GM12878 (cell line): ENCODE results near the gene FFAR3. TPM values are rescaled to one million over a fixed set of nuclear protein-coding genes. Genes with fewer than 3 reads are reported as not detected.

Source experiments
- ATAC-seq: fragments of 200-7000 bp; cut with Tn5 transposase; 3 replicates; pipeline ENCODE4 v1.9.1; 2020; ENCODE audit warnings: mild to moderate bottlenecking, moderate library complexity
- BruUV-seq: library from RNA; stranded (reverse); fragments of 400-500 nt; replicated peaks from 2 replicates; lab custom pipeline; 2021; lab: Mats Ljungman, UMichigan
- CTCF ChIA-PET: fragments of 300-600 bp; sonication (Branson Sonifier 250); formaldehyde crosslinking; extraction: SDS; loops from one replicate; lab custom pipeline; 2021; ENCODE audit warnings: inconsistent platforms; lab: Yijun Ruan, JAX
- POLR2A ChIA-PET: fragments of 350-600 bp; formaldehyde crosslinking; extraction: SDS; loops from one replicate; lab custom pipeline; 2021; ENCODE audit warnings: inconsistent platforms; lab: Charles Lee
- RAD21 ChIA-PET: fragments of 300-600 bp; sonication (Branson Sonifier 250); formaldehyde crosslinking; loops from one replicate; lab custom pipeline; 2023; ENCODE audit warnings: antibody characterized with exemption; ENCODE audit not compliant: unreplicated experiment; lab: Charles Lee
- SMC1A ChIA-PET: fragments of 300-600 bp; sonication (Branson Sonifier 250); formaldehyde crosslinking; loops from one replicate; lab custom pipeline; 2023; ENCODE audit not compliant: unreplicated experiment, uncharacterized antibody; lab: Charles Lee
- DNase-seq: peaks from one replicate; pipeline ENCODE4 v3.0.0-alpha.2; 2011; ENCODE audit warnings: low read depth, low spot score
- FAIRE-seq: peaks from 3 replicates; lab custom pipeline; 2011; peaks lifted over from hg19 to GRCh38; lab: Jason Lieb, UNC
- H2AFZ ChIP-seq: 2 replicates; pipeline ENCODE4 v1.6.0; 2011; ENCODE audit warnings: low read depth, low read length, control low read depth; ENCODE audit not compliant: control insufficient read depth
- H3K27ac ChIP-seq: 2 replicates; pipeline ENCODE4 v1.5.1; 2011; ENCODE audit warnings: control low read depth; ENCODE audit not compliant: control insufficient read depth, insufficient read depth
- H3K27me3 ChIP-seq, 2 experiments: replicated peaks in 1 of 2; 2 replicates each; pipeline versions ENCODE4 v1.6.0 to v1.6.1; 2011; ENCODE audit warnings: low read length in 1 of 2; ENCODE audit not compliant: control insufficient read depth in 2 of 2, insufficient read depth in 2 of 2
- H3K36me3 ChIP-seq, 2 experiments: 2 replicates each; pipeline ENCODE4 v1.5.1; 2011; ENCODE audit warnings: low read length in 1 of 2; ENCODE audit not compliant: control insufficient read depth in 2 of 2, insufficient read depth in 2 of 2
- H3K4me1 ChIP-seq: 2 replicates; pipeline ENCODE4 v1.6.1; 2011; ENCODE audit warnings: mild to moderate bottlenecking, low read length, moderate library complexity, mixed read lengths; ENCODE audit not compliant: control insufficient read depth, insufficient read depth
- H3K4me2 ChIP-seq: 2 replicates; pipeline ENCODE4 v1.6.0; 2011; ENCODE audit warnings: control low read depth; ENCODE audit not compliant: control insufficient read depth, insufficient read depth
- H3K4me3 ChIP-seq: fragments of 200-600 bp; sonication (generic); 2 replicates; pipeline ENCODE4 v1.5.1; 2016
- H3K79me2 ChIP-seq: 2 replicates; pipeline ENCODE4 v1.6.0; 2011; ENCODE audit warnings: low read length; ENCODE audit not compliant: control insufficient read depth, insufficient read depth
- H3K9ac ChIP-seq: 2 replicates; pipeline ENCODE4 v1.8.0; 2011; ENCODE audit warnings: low read length, control low read depth, mixed read lengths; ENCODE audit not compliant: control insufficient read depth, insufficient read depth
- H3K9me3 ChIP-seq: replicated peaks from 3 replicates; pipeline ENCODE4 v1.5.1; 2011; ENCODE audit warnings: mild to moderate bottlenecking, low read length; ENCODE audit not compliant: control insufficient read depth, insufficient read depth
- H4K20me1 ChIP-seq: 2 replicates; pipeline ENCODE4 v1.6.0; 2011; ENCODE audit not compliant: control insufficient read depth, insufficient read depth
- DPF2 ChIP-seq: fragments of 450-650 bp; IDR thresholded peaks from 2 replicates; pipeline ENCODE4 v1.6.1; 2017; ENCODE audit warnings: mild to moderate bottlenecking
- E4F1 ChIP-seq: fragments of 450-650 bp; IDR thresholded peaks from 2 replicates; pipeline ENCODE4 v1.6.1; 2018; ENCODE audit warnings: borderline replicate concordance, mild to moderate bottlenecking; ENCODE audit not compliant: partially characterized antibody
- EGR1 ChIP-seq, 2 experiments: IDR thresholded peaks; 1 replicate in 1 of 2; 2 replicates in 1 of 2; pipeline ENCODE4 v1.6.1; 2011 to 2012; ENCODE audit warnings: low read depth in 2 of 2, low read length in 2 of 2, borderline replicate concordance in 1 of 2, mild to moderate bottlenecking in 1 of 2, moderate library complexity in 1 of 2
- IKZF2 ChIP-seq, 2 experiments: fragments of 450-650 bp; IDR thresholded peaks; 2 replicates each; pipeline ENCODE4 v1.6.1; 2017; ENCODE audit warnings: mild to moderate bottlenecking in 2 of 2, moderate library complexity in 2 of 2
- LARP7 ChIP-seq: fragments of 450-650 bp; IDR thresholded peaks from 2 replicates; pipeline ENCODE4 v1.6.1; 2017; ENCODE audit warnings: mild to moderate bottlenecking
- MXI1 ChIP-seq: fragments of 150-350 bp; IDR thresholded peaks from 2 replicates; pipeline ENCODE4 v1.6.1; 2011; ENCODE audit warnings: low read depth, mild to moderate bottlenecking, inconsistent platforms, low read length, improper control_type of control experiment
- MYB ChIP-seq: fragments of 150-350 bp; IDR thresholded peaks from 2 replicates; pipeline ENCODE4 v1.6.1; 2014; ENCODE audit warnings: mild to moderate bottlenecking, low read depth, low read length, borderline replicate concordance
- NFXL1 ChIP-seq: fragments of 450-650 bp; IDR thresholded peaks from 2 replicates; pipeline ENCODE4 v1.6.1; 2017; ENCODE audit warnings: antibody characterized with exemption, mild to moderate bottlenecking, borderline replicate concordance
- RB1 ChIP-seq: fragments of 450-650 bp; formaldehyde crosslinking; IDR thresholded peaks from 2 replicates; pipeline ENCODE4 v1.6.1; 2017; ENCODE audit warnings: mild to moderate bottlenecking, borderline replicate concordance
- RBBP5 ChIP-seq: fragments of 200-600 bp; sonication (generic); conservative IDR thresholded peaks from 2 replicates; pipeline ENCODE4 v1.6.1; 2016
- SMAD1 ChIP-seq: fragments of 450-650 bp; IDR thresholded peaks from 2 replicates; pipeline ENCODE4 v1.6.1; 2018; ENCODE audit warnings: mild to moderate bottlenecking, low read depth; ENCODE audit not compliant: partially characterized antibody
- ZNF592 ChIP-seq: fragments of 450-650 bp; IDR thresholded peaks from 2 replicates; pipeline ENCODE4 v1.6.1; 2017; ENCODE audit warnings: mild to moderate bottlenecking, moderate library complexity
- WGBS: methylation state at CpG from one replicate; pipeline ENCODE4 v1.1.6; 2016; ENCODE audit warnings: low lambda C conversion rate; ENCODE audit not compliant: insufficient replicate concordance, insufficient coverage; ENCODE audit errors: missing lambda C conversion rate; 5-methylcytosine and 5-hydroxymethylcytosine counted together
- in situ Hi-C: fragments of 300-500 bp; cut with MboI; formaldehyde crosslinking; loops from 9 replicates; pipeline ENCODE4 v1.14.3; 2018; ENCODE audit warnings: mixed read lengths
- intact Hi-C: fragments of 100-400 bp; cut with micrococcal nuclease; formaldehyde crosslinking; loops from one replicate; pipeline ENCODE4 v1.14.2; 2022; ENCODE audit not compliant: unreplicated experiment
- polyA plus RNA-seq, 11 experiments: library from polyadenylated mRNA; depleted of rRNA in 4 of 11; unstranded in 6 of 11; stranded (reverse) in 5 of 11; fragments of >200 nt; fragmentation: Nextera tagmentation in 4 of 11; fragmentation: Illumina TruSeq in 1 of 11; extraction: Ambion mirVana in 4 of 11; extraction: Trizol in 1 of 11; gene quantifications; 1 replicate in 1 of 11; 2 replicates in 10 of 11; pipeline versions ENCODE4 v1.2.1 to v1.2.3, GENCODE V29; 2011 to 2016; ENCODE audit warnings: inconsistent platforms in 2 of 11, missing spikeins in 2 of 11, low read depth in 1 of 11
- total RNA-seq, 4 experiments: library from RNA; depleted of rRNA in 3 of 4; stranded (reverse); fragments of >200 nt in 3 of 4; fragmentation: Illumina TruSeq in 1 of 4; extraction: Trizol in 1 of 4; gene quantifications; 2 replicates each; pipeline versions ENCODE4 v1.2.1 to v1.2.3, GENCODE V29; 2013 to 2021

The FFAR3 gene
- total and polyA plus RNA-seq, 10 of the 15 experiments (the other 5 are each of a cell fraction or from before 2014, with no cell fraction given): 0.15 to 0.18 TPM; not detected in 8

- CTCF ChIA-PET: interaction anchor here (1.1 to 5.2 kb wide), 8 partner anchors 18 to 94 kb away, joined by 3 to 35 read pairs (median 4); no protein-coding TSS in a partner anchor
- no TSS peak for BruUV-seq
- Histone ChIP-seq H2AFZ (no peak overlapping the region), H3K79me2 (no peaks in the 10 kb centered on the region), H4K20me1 (no peaks in the 10 kb centered on the region), H3K9me3 (no peaks in the 10 kb centered on the region), H3K27me3 (no peaks in the 10 kb centered on the region), H3K36me3 (no peaks in the 10 kb centered on the region), H3K9ac (no peak overlapping the region), H3K4me3 (no peak overlapping the region), H3K4me1 (peaks cover 37% of the 10 kb centered on the region), H3K27ac (no peak overlapping the region), H3K4me2 (no peak overlapping the region)
- POLR2A ChIA-PET: interaction anchor here (0.9 to 6.6 kb wide), 6 partner anchors 8 to 67 kb away, joined by 3 to 67 read pairs (median 8); partner anchors contain the start of gene FFAR1
- RAD21 ChIA-PET: interaction anchor here (3.5 to 6.4 kb wide), 4 partner anchors 17 to 62 kb away, joined by 21 to 84 read pairs (median 52); no protein-coding TSS in a partner anchor
- TF ChIP-seq NFXL1 (no peak), MYB (no peak), RB1 (no peak), LARP7 (no peak), EGR1 (IDR thresholded peaks at IDR 0.05; ENCODE audit: borderline replicate concordance in 1 of 2, low read depth in 2 of 2, low read length in 2 of 2) (no peak), ZNF592 (no peak), E4F1 (no peak), RBBP5 (no peak), SMAD1 (no peak), DPF2 (no peak), IKZF2 (IDR thresholded peaks at IDR 0.05) (no peak), MXI1 (no peak)
- intact Hi-C loops: loop anchor here (1.0 kb wide), 2 partner anchors 23 to 48 kb away; no protein-coding TSS in a partner anchor
- 91% methylated on average over 7 of the region's 7 CpGs for WGBS
- no peak for DNase-seq
- in situ Hi-C loops: no loop called here
- ATAC-seq: no peak
- no peak for FAIRE-seq
- SMC1A ChIA-PET: interaction anchor here (0.9 to 10.8 kb wide), 11 partner anchors 16 to 69 kb away, joined by 3 to 152 read pairs (median 9); partner anchors contain the start of gene FFAR3
These were observed 42.5 kb downstream of the FFAR3 start for GRCh38 chr19:35400773-35401100.
